Peyer's patch (tissue), 4 donors: ENCODE results near the gene NECAB2. TPM values are rescaled to one million over a fixed set of nuclear protein-coding genes. Genes with fewer than 3 reads are reported as not detected.
A peak's percentile ranks its signal among the peaks of the same experiment; 100 is the strongest.

Experiments used
- DNase-seq, 3 donors: peaks; one replicate each; pipeline ENCODE4 v3.0.0-alpha.2; 2017 to 2019
- H3K27ac ChIP-seq, 4 donors: fragments of 200-600 bp; sonication (generic); one replicate each; pipeline ENCODE4 v1.5.1; 2016 to 2019
- H3K27me3 ChIP-seq, 2 donors: fragments of 200-600 bp; sonication (generic); one replicate each; pipeline ENCODE4 v1.5.1; 2019
- H3K36me3 ChIP-seq, 3 donors: fragments of 200-600 bp; sonication (generic); one replicate each; pipeline ENCODE4 v1.5.1; 2016 to 2019
- H3K4me1 ChIP-seq, 4 donors: fragments of 200-600 bp; sonication (generic); one replicate each; pipeline ENCODE4 v1.5.1; 2016 to 2019
- H3K4me3 ChIP-seq, 4 donors: fragments of 200-600 bp; sonication (generic); 1 replicate in 3 of 4; 2 replicates in 1 of 4; pipeline ENCODE4 v1.5.1; 2016 to 2019; ENCODE audit warnings: mild to moderate bottlenecking in 1 of 4
- H3K9me3 ChIP-seq, 4 donors: fragments of 200-600 bp; sonication (generic); one replicate each; pipeline ENCODE4 v1.5.1; 2016 to 2019; ENCODE audit warnings: mild to moderate bottlenecking in 1 of 4
- POLR2A ChIP-seq, 2 donors: fragments of 450-650 bp; IDR thresholded peaks; one replicate each; pipeline ENCODE4 v1.5.1; 2017; ENCODE audit warnings: antibody characterized with exemption in 2 of 2, mild to moderate bottlenecking in 2 of 2, moderate library complexity in 2 of 2
- total RNA-seq, 4 donors: library from RNA; depleted of rRNA; stranded (reverse); fragments of >200 nt; gene quantifications; one replicate each; pipeline ENCODE4 v1.1.0, GENCODE V29; 2016
- TF ChIP-seq, protein P1 (sequence below), 6 experiments: fragments of 450-650 bp in 4 of 6; fragments of 200-600 bp in 2 of 6; sonication (generic) in 1 of 6; IDR thresholded peaks; one replicate each; pipeline ENCODE4 v1.5.1; 2017 to 2019; ENCODE audit warnings: antibody characterized with exemption in 6 of 6, mild to moderate bottlenecking in 3 of 6, moderate library complexity in 1 of 6

NECAB2 gene
- total RNA-seq, 4 donors from 2014 or later: 1.2 TPM; not detected in 3

GRCh38 chr16:83925957-83926725 is 41.9 kb upstream of the NECAB2 start:
- H3K36me3 ChIP-seq: peaks cover 0 to 6% (median 0%) of the 10 kb centered on the region in 3 donors

DNA sequence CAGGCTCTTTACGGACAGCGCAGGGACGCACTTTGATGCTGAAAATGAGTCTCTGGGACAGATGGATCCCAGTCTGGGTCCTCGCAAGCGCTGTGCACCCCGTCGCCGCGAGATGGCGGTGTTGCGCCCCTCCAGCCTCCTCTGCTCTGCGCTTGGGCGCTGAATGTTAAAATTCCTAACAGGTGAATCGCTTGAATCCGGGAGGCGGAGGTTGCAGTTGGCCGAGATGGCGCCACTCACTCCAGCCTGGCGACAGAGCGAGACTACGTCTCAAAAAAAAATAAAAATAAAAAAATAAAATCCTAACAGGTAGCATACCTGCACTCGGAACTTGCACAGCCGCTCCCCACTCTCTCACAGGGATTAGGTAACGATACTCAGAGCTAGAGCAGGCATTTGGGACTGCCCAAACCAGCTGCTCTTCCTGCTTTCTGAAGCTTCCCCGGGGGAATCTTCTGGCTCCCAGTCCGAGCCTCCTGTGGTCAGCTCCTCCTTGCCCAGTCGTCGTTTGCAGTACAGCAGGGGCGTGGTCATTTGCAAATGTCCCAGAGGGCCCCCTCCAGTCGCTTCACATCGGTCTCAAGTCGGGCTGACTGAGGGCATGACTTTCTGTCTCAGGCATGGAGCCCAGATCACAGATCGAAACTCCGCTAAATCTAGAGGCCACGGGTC is 41.2 kb upstream of the NECAB2 start:
- H3K9me3 ChIP-seq: no peaks in the 10 kb centered on the region
- peak overlapping the region in 1 of 4 donors; percentile 15 for H3K27ac ChIP-seq
- DNase-seq: peak; percentile 35 to 89 (median 87)
- H3K27me3 ChIP-seq: no peaks in the 10 kb centered on the region
- H3K36me3 ChIP-seq: peaks cover 0 to 6% (median 0%) of the 10 kb centered on the region in 3 donors
- TF ChIP-seq, protein P1, sequence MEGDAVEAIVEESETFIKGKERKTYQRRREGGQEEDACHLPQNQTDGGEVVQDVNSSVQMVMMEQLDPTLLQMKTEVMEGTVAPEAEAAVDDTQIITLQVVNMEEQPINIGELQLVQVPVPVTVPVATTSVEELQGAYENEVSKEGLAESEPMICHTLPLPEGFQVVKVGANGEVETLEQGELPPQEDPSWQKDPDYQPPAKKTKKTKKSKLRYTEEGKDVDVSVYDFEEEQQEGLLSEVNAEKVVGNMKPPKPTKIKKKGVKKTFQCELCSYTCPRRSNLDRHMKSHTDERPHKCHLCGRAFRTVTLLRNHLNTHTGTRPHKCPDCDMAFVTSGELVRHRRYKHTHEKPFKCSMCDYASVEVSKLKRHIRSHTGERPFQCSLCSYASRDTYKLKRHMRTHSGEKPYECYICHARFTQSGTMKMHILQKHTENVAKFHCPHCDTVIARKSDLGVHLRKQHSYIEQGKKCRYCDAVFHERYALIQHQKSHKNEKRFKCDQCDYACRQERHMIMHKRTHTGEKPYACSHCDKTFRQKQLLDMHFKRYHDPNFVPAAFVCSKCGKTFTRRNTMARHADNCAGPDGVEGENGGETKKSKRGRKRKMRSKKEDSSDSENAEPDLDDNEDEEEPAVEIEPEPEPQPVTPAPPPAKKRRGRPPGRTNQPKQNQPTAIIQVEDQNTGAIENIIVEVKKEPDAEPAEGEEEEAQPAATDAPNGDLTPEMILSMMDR (IDR thresholded peaks at IDR 0.05): peak; percentile 31 to 97 (median 92)
- no peak for TF ChIP-seq POLR2A (IDR thresholded peaks at IDR 0.05)
- peaks cover 0 to 5% (median 0%) of the 10 kb centered on the region in 4 donors for H3K4me1 ChIP-seq
- H3K4me3 ChIP-seq: peak overlapping the region in 2 of 4 donors; percentile 18 to 19

More at GRCh38 chr16:83925957-83926725, 41.9 kb upstream of the NECAB2 start:
- Histone ChIP-seq H3K27ac (no peak overlapping the region), H3K4me3 (no peak overlapping the region), H3K9me3 (no peaks in the 10 kb centered on the region), H3K27me3 (no peaks in the 10 kb centered on the region), H3K4me1 (peaks cover 0 to 5% (median 0%) of the 10 kb centered on the region in 4 donors)
- no peak for DNase-seq
- TF ChIP-seq, protein P1 (IDR thresholded peaks at IDR 0.05): no peak
- TF ChIP-seq POLR2A (IDR thresholded peaks at IDR 0.05): no peak

DNA sequence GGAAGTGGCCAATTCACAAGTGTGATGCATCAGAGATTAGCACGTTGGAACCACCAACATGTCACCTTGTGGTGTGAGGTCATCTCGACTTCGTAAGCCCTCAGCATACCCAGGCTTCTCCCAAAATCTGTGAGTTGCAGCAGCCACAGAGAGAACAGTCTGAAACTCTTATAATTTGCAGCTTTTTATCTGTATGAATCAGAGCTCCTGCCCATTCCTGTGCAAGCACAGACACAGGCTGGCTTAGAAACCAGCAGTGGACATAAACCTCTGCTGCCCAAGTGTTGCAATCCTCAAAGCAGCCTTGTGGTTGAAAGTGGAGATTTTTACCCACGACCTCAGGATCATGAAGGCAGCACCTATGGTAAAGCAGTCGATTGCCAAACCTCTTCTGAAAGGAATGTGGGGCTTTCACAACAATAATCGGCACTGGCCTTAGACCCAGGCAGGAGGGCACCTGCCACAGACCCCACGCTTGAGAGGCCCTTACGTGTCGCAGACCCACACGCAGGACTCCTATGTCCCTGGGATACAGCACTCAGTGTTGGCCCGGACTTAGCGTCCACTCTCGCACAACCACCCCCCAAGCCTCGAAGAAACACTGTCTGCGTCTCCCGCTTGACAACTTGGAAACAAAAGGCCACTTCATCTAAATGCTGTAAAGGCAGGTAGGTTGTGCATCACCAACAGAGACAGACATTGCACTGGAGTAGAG is 39.5 kb upstream of the NECAB2 start:
- DNase-seq: no peak
- Histone ChIP-seq H3K27me3 (no peaks in the 10 kb centered on the region), H3K9me3 (no peaks in the 10 kb centered on the region), H3K27ac (no peak overlapping the region), H3K36me3 (peaks cover 0 to 6% (median 0%) of the 10 kb centered on the region in 3 donors), H3K4me1 (peaks cover 0 to 5% (median 0%) of the 10 kb centered on the region in 4 donors), H3K4me3 (no peak overlapping the region)
- TF ChIP-seq, protein P1 (IDR thresholded peaks at IDR 0.05): no peak
- no peak for TF ChIP-seq POLR2A (IDR thresholded peaks at IDR 0.05)

GRCh38 chr16:83929811-83930555 is 38.1 kb upstream of the NECAB2 start:
- H3K4me3 ChIP-seq: no peak overlapping the region
- TF ChIP-seq POLR2A (IDR thresholded peaks at IDR 0.05): no peak
- TF ChIP-seq, protein P1 (IDR thresholded peaks at IDR 0.05): no peak
- no peaks in the 10 kb centered on the region for H3K9me3 ChIP-seq
- no peaks in the 10 kb centered on the region for H3K36me3 ChIP-seq
- H3K27me3 ChIP-seq: no peaks in the 10 kb centered on the region
- H3K27ac ChIP-seq: no peak overlapping the region
- peaks cover 0 to 5% (median 0%) of the 10 kb centered on the region in 4 donors for H3K4me1 ChIP-seq
- no peak for DNase-seq
